GM12872 (cell line): ENCODE data around the gene MRPL51.
A peak's percentile ranks its signal among the peaks of the same experiment; 100 is the strongest.

Source experiments
- TF ChIP-seq, protein P1 (sequence below): IDR thresholded peaks from 3 replicates; pipeline ENCODE4 v1.5.1; 2011; ENCODE audit warnings: low read depth, mild to moderate bottlenecking, low read length, moderate library complexity; ENCODE audit not compliant: insufficient read depth

Gene MRPL51

DNA sequence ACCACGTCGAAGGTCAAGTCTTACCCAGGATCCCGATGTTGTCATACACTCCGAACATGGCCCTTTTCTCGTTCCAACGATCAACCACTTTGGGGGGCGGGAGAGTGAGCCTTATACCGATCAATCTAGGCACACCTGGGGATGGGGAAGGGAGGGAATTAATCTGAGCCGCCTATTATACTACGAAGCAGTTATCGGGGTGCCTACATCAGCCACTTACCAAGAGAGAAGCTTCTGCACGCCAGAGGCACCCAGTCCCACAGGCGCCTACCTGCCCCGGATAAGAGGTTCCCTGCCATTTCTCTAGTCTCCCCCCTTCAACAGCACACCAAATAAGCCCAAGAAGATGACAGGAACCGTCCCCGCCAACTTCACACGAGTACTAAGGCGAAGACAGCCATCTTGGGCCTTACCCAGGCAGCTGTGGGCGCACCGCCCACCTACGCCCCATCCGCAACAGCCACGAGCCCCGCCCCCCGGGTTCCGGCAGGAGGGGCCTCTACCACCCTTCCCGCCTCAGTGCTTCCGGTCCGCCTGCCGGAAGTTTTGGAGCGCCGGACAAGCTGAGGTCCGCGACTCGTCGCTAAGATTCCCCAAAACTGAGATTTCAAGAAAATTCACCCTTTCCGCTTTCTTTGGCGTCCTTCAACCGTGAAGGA lies at the start of gene MRPL51:
Gene MRPL51 (minus strand): TSS at position 425 of the 659 bp plus-strand sequence. CDS start 126 bp downstream, at position 299.
- TF ChIP-seq, protein P1, sequence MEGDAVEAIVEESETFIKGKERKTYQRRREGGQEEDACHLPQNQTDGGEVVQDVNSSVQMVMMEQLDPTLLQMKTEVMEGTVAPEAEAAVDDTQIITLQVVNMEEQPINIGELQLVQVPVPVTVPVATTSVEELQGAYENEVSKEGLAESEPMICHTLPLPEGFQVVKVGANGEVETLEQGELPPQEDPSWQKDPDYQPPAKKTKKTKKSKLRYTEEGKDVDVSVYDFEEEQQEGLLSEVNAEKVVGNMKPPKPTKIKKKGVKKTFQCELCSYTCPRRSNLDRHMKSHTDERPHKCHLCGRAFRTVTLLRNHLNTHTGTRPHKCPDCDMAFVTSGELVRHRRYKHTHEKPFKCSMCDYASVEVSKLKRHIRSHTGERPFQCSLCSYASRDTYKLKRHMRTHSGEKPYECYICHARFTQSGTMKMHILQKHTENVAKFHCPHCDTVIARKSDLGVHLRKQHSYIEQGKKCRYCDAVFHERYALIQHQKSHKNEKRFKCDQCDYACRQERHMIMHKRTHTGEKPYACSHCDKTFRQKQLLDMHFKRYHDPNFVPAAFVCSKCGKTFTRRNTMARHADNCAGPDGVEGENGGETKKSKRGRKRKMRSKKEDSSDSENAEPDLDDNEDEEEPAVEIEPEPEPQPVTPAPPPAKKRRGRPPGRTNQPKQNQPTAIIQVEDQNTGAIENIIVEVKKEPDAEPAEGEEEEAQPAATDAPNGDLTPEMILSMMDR: no peak

DNA sequence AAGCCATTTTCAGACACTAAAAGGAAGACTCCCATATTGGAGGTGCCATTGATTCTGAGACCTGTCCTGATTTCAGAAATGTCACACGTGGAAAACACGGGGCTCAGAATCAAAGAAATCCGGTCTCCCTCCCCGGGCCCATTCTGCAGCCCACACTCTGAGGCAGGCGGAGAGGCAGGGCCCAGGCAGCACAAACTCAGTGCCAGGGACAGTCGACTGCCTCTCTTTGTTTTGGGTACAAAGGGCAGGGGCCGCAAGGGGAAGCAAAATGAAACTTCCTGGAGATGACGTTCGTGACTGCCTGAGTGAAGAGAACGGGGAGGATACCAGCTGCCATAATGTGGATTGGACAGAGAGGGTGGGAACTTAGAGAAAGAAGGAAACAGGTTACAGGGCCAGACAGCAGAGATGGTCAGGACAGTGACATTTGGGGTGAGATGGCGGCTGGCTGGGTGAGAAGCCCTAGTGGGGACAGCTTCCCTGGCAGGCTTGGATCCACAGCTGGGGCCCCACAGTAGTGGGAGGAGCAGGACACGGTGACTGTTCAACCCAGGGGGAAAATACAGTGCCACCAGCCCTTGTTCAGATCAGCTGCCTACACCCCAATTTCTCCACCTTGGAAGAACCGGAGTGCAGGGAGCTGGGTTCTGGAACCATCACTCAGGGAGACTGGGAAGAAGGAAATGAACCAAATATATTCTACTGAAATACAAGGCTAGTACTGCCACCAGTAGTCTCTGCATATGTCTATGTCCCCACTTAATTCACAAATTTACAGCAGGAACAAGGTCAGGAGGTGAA lies 49.3 kb upstream of the MRPL51 start:
- TF ChIP-seq, protein P1: no peak

DNA sequence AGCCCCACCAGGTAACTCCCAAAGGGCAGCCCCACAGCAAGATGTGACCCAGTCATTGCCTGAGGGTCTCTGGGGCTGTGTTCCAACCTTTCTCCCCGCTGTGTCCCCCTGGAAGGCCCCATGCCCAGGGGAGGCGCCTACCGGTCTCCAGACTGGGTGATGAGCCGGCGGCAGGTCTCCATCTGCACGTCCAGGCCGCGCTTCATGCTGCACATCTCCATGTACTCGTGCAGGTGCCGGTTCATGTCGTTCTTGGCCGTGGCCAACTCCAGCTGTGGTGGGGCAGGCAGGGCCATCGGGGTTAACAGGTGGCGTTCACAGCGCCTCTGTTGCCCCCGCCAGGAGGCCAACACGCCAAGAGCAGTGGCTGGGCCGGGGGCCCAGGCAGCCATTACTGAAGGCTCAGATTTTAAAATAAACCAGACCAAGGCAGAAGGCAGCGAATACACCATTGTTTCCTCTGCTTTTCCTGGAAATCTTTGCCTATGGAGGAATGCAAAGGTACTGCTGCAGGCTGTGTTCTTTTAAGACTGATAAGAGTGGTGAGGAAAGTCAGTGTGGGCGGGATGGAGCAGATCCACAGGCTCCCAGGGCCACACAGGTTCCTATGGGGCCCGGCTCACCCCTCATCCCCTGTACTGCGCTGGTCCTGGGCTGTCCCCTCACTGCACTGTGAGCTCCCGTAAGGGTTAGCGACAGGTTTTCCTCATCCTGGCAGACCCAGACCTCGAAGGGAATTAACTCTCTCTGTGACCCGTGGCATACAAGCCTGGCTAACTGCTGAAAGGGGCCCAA lies 48.5 kb upstream of the MRPL51 start:
- TF ChIP-seq, protein P1: no peak

DNA sequence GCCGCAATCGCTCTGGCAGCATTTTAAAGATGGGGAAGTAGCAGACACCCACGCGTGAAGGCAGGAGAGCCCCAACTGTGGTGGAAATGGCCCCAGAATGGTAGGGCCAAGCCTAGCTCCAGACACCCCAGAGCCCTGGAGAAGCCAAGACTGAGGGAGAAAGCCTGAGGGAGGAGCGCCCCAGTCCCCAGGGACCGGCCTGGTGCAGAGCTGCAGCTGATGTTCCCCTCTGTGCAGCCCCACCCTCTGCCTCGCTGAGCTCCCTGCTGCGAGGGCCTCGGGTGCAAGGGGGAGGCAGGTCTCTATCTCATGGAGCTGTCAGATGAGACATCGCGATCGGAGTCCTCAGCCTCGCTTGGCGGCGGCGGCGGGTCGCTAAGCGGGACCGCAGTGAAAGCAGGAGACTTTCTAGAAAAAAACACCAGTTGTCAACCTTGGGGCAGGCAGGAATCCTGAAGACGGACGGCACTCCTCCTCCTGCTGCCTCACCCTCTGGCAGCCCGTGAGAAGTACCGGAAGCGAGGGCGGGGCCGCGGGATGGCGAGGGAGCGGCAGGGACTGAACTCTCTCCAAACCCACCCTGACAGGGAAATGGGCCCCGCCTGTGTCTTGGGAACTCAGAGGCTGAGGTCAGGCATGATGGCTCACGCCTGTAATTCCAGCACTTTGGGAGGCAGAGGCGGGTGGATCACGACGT lies 47.3 kb upstream of the MRPL51 start:
- TF ChIP-seq, protein P1: peak; percentile 33; the same call in 1 of the 3 replicates

DNA sequence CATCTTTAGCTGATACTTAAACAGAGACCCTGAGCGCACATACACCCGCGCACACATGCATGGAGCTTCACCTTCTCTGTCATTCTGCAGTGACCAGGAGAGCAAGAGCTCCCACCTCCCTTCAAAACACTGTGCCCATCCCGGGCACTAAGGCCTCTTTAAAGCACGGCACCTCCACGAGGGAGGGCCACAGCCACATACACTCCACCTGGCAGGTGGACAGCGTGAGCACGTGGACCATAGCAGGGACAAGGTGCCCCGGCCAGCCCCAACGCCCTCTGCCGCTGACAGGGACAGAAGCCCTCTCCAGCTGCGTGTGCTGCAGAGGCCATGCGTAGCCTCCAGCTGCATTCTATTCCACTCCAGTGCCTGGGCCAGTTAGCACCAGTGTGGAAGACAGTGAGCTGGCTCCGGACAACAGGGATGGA lies 46.7 kb upstream of the MRPL51 start:
- TF ChIP-seq, protein P1: no peak

DNA sequence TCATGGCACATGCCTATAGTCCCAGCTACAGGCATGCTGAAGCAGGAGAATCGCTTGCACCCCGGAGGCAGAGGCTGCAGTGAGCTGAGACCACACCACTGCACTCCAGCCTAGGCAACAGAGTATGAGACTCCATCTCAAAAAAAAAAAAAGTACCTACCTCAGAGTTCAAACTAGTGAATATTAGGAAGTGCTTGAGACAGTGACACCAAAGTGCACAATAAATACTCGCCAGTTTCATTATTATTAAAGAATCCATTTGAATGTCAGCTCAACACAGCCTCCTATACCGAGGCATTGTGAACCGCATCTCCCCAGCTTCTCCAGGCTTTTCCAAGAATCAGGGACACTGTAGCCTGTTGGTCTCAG lies 46.2 kb upstream of the MRPL51 start:
- TF ChIP-seq, protein P1: no peak
